OCI-LY1 (cell line): ENCODE measurements around the gene LHX1.

ENCODE experiments used
- H2AFZ ChIP-seq: fragments of 200-600 bp; sonication (generic), shearing (Covaris generic); 2 replicates; pipeline ENCODE4 v1.6.0; 2014; ENCODE audit warnings: antibody characterized with exemption, mild to moderate bottlenecking, low read length
- H3F3A ChIP-seq: fragments of 200-600 bp; sonication (generic), shearing (Covaris generic); 2 replicates; pipeline ENCODE4 v1.6.0; 2014; ENCODE audit warnings: mild to moderate bottlenecking, antibody characterized with exemption, low read length, moderate library complexity; ENCODE audit not compliant: insufficient read depth
- H3K27ac ChIP-seq: fragments of 200-600 bp; sonication (generic); 2 replicates; pipeline ENCODE4 v1.5.1; 2014; ENCODE audit warnings: low read length, mixed run types, mild to moderate bottlenecking, low read depth; ENCODE audit not compliant: poor library complexity, severe bottlenecking
- H3K27me3 ChIP-seq: fragments of 200-600 bp; sonication (generic); 2 replicates; pipeline ENCODE4 v1.6.0; 2014; ENCODE audit warnings: antibody characterized with exemption, mild to moderate bottlenecking, low read length, moderate library complexity; ENCODE audit not compliant: insufficient read depth
- H3K36me3 ChIP-seq: fragments of 200-600 bp; sonication (generic); 2 replicates; pipeline ENCODE4 v1.6.1; 2014; ENCODE audit warnings: mild to moderate bottlenecking, antibody characterized with exemption, low read length, moderate library complexity, mixed read lengths; ENCODE audit not compliant: insufficient read depth
- H3K4me1 ChIP-seq: fragments of 200-600 bp; sonication (generic); 2 replicates; pipeline ENCODE4 v1.5.1; 2014; ENCODE audit warnings: mild to moderate bottlenecking, low read length, moderate library complexity; ENCODE audit not compliant: insufficient read depth, severe bottlenecking
- H3K4me2 ChIP-seq: fragments of 200-600 bp; sonication (generic), shearing (Covaris generic); 2 replicates; pipeline ENCODE4 v1.6.1; 2014; ENCODE audit warnings: low read length
- H3K4me3 ChIP-seq: fragments of 200-600 bp; sonication (generic); 2 replicates; pipeline ENCODE4 v1.5.1; 2014; ENCODE audit warnings: low read length, low read depth, mild to moderate bottlenecking, mixed read lengths; ENCODE audit not compliant: poor library complexity, severe bottlenecking
- H3K79me2 ChIP-seq: fragments of 200-600 bp; shearing (Covaris generic); 2 replicates; pipeline ENCODE4 v1.6.1; 2016; ENCODE audit warnings: mixed run types, low read length, mixed read lengths; ENCODE audit not compliant: insufficient read depth
- H3K9ac ChIP-seq: fragments of 200-600 bp; sonication (generic), shearing (Covaris generic); 2 replicates; pipeline ENCODE4 v1.6.1; 2014; ENCODE audit warnings: mild to moderate bottlenecking, low read length, mixed read lengths
- H3K9me2 ChIP-seq: fragments of 200-600 bp; sonication (generic), shearing (Covaris generic); 2 replicates; pipeline ENCODE4 v1.6.1; 2014; ENCODE audit warnings: low read depth, mild to moderate bottlenecking, low read length, mixed read lengths
- H3K9me3 ChIP-seq: fragments of 200-600 bp; shearing (Covaris generic); 2 replicates; pipeline ENCODE4 v1.6.1; 2014; ENCODE audit warnings: low read length, mixed read lengths
- H4K20me1 ChIP-seq: fragments of 200-600 bp; sonication (generic), shearing (Covaris generic); 2 replicates; pipeline ENCODE4 v1.6.0; 2016; ENCODE audit warnings: mild to moderate bottlenecking, low read length; ENCODE audit not compliant: insufficient read depth
- CTCF ChIP-seq: fragments of 200-600 bp; sonication (generic), shearing (Covaris generic); IDR thresholded peaks from 2 replicates; pipeline ENCODE4 v1.5.1; 2017; ENCODE audit warnings: mild to moderate bottlenecking, antibody characterized with exemption, low read length, moderate library complexity, mixed read lengths
- EZH2 ChIP-seq: fragments of 200-600 bp; sonication (generic), shearing (Covaris generic); IDR thresholded peaks from 2 replicates; pipeline ENCODE4 v1.8.0; 2017; ENCODE audit warnings: borderline replicate concordance, mixed run types, mild to moderate bottlenecking, antibody characterized with exemption, low read length, moderate library complexity, mixed read lengths

The LHX1 gene

GRCh38 chr17:36993227-36993626, 56.0 kb downstream of the LHX1 start:
- no peak for TF ChIP-seq CTCF
- TF ChIP-seq EZH2 = no peak
- H3K79me2 ChIP-seq = 0 out of 2 replicates have a peak, but pooled peaks cover 3% of the 10 kb centered on the region

More at GRCh38 chr17:36993227-36993626, 56.0 kb downstream of the LHX1 start:
- H2AFZ ChIP-seq = no peak overlapping the region
- H3K4me2 ChIP-seq = no peak overlapping the region
- H3K36me3 ChIP-seq = peaks cover 100% of the 10 kb centered on the region
- H3F3A ChIP-seq = no peaks in the 10 kb centered on the region
- peaks cover 6% of the 10 kb centered on the region for H3K9me3 ChIP-seq
- no peak overlapping the region for H3K9ac ChIP-seq
- H3K4me1 ChIP-seq = no peaks in the 10 kb centered on the region
- no peaks in the 10 kb centered on the region for H3K27me3 ChIP-seq
- H3K27ac ChIP-seq = no peak overlapping the region
- H3K4me3 ChIP-seq = no peak overlapping the region
- H3K9me2 ChIP-seq = no peaks in the 10 kb centered on the region
- H4K20me1 ChIP-seq = no peaks in the 10 kb centered on the region
